Stomach (tissue), 4 donors: ENCODE results near the gene RAD9A.

Experiments
- CTCF ChIP-seq, 7 experiments: fragments of 450-650 bp in 4 of 7; fragments of 200-600 bp in 3 of 7; sonication (generic) in 3 of 7; IDR thresholded peaks; one replicate each; pipeline ENCODE4 v1.5.1; 2016 to 2019; ENCODE audit warnings: antibody characterized with exemption in 7 of 7, control low read depth in 2 of 7, mild to moderate bottlenecking in 1 of 7
- POLR2A ChIP-seq, 4 donors: fragments of 450-650 bp; IDR thresholded peaks; one replicate each; pipeline ENCODE4 v1.6.1; 2016; ENCODE audit warnings: antibody characterized with exemption in 4 of 4, control low read depth in 2 of 4, mild to moderate bottlenecking in 1 of 4, moderate library complexity in 1 of 4
- POLR2AphosphoS5 ChIP-seq, 3 donors: sonication (generic); formaldehyde crosslinking; IDR thresholded peaks; one replicate each; pipeline ENCODE4 v1.6.1; 2016; ENCODE audit warnings: antibody characterized with exemption in 3 of 3

DNA sequence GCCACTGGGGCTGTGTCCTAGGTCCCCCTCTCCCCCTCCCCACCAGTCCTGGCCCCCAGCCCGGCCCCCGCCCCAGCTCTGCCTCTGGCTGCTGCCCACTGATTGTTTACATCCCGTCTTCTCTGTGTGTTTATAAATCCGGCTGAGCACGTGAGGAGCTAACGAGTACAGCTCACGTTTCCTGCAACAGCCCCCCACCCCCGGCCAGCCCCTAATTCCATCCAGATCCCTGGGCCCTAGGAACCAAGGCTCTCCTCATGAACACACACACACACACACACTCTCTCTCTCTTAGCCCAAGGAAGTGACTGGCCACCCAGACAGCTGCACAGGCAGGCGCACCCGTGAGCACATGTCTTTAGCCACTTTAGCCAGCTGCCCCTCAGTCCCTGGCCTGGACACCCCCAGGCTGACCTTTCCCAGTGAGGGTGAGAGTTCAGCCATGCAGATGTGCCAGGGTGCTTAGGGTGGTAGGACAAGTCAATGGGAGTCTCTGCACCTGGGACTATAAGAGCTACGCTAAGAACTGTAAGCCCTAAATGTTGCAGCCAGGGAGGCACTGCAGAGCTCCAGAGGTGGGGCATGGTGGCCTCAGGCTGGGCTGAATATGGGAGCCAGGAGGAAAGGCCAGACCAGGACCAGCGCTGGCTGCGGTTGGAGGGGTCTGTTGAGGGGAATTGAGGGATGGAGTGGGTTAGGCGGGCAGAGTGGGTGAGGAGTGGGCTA is 21.3 kb upstream of the RAD9A start:
- TF ChIP-seq CTCF (IDR thresholded peaks at IDR 0.05), result no peak
- TF ChIP-seq POLR2AphosphoS5 (IDR thresholded peaks at IDR 0.05), result peak in 1 of 3 donors; percentile 2
- no peak for TF ChIP-seq POLR2A (IDR thresholded peaks at IDR 0.05)
